ENCODE measurements around the gene MACC1.

- TF ChIP-seq CTCF (IDR thresholded peaks at IDR 0.05) (no peak), EZH2 (IDR thresholded peaks at IDR 0.05; ENCODE audit: borderline replicate concordance, insufficient read depth, low read depth, low read length, poor library complexity, severe bottlenecking) (no peak)
Measured at GRCh38 chr7:20214921-20215669, 2.1 kb downstream of the MACC1 start.
